CD4-positive, alpha-beta T cell treated with Interleukin-6 for 4 hours (primary cell): Measurements from ENCODE around the gene COX4I1.
"Not testable (repeated sequence)": the region's sequence is repeated elsewhere in the genome, so short reads cannot be mapped to it uniquely, and the experiment has no call there.

Experiments used
- DNase-seq: peaks from one replicate; pipeline ENCODE4 v3.0.0-alpha.2; 2020; ENCODE audit warnings: mixed read lengths

The COX4I1 gene

DNA sequence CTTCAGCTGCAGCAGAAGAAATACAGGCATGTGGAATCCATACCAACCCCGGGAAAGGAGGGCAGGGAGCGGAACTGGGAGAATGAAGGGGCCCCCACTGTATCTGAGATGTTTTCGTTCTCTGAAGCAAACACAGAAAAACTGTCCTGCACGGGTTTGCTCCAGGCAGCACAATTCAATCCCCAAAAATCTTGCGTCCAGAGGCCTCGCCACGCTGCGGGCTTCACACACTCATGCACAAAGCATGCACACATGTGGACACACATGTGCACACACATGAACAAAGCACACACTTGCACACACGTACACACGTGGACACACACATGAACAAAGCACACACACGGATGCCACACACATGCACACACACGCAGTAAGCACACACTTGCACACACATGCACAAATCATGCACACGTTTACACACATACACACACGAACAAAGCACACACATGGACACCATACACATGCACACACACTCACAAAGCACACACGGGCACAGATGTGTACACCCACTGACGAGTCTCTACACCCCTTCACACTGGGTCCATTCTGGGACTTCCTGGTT, 27.3 kb downstream of the COX4I1 start:
- no peak for DNase-seq

DNA sequence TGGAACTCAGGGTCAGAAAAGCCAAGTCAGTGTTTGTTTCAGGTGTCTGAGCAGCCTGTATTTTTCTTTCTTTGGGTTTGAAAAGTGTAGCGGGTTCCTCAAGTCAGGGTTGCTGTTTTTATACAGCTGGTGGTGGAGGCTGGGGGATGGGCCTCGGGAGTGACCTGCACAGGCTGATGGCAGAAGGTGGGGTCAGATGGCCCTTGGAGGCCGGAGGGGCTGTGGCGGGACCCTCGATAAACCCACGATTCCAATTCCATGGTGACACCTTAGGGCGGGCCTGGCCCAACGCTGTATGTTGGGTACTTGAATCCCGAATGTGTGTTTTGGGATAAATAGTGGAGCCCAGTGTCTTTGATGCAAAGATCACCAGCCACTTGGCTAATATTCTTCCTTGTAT, 28.7 kb downstream of the COX4I1 start:
- no peak for DNase-seq

DNA sequence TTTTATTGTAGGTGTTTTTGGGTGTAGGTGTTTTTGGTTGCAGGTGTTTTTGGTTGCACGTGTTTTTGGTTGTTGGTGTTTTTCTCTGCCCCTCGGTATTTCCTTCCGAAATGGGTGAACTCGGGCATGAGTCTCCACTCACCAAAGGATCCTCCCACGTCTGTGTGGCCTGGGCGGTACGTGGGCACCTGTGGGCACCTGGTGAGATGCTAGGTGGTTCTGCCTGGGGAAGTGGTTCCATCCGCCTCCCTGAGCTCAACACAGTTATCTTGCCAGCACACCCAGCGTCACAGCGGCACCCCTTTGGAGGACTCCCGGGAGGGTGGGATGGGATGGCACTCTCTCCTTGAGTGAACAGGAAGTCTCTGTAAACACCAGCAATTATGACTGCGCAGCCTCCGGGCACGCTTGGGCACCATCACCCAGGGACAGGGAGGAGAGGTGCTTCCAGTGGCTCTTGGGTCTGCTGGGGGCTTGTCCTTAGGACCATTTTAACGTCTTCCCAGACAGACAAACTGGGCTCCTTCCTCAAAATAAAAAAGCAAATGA, 29.8 kb downstream of the COX4I1 start:
- DNase-seq: peak; percentile 7

DNA sequence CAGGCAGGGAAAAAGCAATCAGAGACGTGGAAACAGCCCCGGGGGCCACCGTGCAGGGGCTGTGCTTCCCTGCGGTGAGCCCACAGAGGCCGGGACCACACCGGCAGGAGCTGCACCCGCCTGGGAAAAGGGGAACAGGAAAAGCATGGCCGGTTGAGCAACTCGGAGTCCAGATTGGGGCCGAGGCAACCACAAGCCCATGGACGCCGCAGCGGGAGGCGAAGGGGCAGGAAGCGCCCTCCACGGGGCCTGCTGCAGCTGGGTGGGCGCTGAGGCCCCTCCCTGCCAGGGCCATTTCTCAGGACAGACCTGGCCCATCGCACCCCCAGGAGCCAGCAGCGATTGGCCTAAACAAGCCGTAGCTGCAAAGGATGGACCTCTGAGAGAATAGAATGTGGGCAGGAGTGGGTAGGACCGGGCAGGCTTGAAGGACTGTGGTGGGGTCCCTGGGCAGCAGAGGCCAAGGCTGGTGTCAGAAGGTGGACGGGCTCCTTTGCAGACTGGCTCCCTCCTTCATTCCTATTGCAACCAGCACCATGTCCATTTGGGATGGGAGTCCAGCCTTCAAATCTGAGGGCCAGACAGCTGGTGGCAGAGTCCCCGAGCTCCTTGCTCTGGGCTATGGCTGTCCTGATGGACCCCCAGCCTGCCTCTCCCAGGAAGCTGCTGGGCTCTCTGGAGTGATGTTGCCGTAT, 30.4 kb downstream of the COX4I1 start:
- no peak for DNase-seq

DNA sequence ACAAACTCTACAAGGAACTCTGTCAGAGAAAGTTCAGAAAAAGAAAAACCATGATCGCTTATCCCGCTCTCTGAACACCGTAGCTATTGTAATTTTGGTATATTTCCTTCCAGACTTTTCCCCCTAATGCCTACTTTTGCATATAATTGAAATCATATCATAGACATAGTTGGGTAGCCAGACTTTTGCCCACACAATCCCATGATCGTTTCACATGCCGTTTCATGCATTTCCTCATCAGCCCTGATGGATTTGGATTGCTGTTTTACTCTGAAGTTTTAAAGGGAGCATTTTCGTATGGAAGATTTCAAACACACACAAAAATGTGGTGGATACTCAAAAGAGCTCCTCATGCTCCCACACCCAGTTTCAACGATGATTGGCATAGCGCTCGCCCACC, 31.3 kb downstream of the COX4I1 start:
- DNase-seq: no peak

DNA sequence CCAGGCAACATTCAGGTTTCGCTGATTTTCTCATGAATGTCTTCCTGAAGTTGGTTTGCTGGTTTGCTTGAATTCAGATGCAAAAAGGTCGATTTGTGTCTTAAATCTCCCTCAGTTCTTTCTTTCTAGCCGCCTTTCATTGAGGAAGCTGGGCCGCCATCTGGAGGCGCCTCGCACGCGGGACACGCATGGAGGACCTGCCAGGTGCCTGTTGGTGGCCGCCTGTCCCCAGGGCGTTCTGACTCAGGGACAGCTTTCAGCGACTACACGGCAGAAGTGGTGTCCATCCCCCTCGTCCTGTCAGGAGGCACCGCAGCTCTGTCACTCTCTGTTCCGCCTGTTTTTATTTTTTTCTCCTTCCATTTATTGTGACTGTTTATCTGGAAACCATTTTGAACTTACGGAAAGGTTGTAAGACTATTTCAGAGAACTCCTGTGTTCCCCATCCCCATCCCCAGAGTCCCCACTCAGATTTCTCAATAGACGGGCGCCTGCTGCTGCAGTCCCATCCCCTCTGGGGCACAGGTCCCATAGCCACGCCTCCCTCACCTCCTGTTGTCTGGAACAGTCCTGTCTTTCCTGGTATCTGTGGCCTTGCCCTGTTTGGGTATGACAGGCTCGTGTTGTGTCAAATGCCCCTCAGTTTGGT, 33.2 kb downstream of the COX4I1 start:
- no peak for DNase-seq

DNA sequence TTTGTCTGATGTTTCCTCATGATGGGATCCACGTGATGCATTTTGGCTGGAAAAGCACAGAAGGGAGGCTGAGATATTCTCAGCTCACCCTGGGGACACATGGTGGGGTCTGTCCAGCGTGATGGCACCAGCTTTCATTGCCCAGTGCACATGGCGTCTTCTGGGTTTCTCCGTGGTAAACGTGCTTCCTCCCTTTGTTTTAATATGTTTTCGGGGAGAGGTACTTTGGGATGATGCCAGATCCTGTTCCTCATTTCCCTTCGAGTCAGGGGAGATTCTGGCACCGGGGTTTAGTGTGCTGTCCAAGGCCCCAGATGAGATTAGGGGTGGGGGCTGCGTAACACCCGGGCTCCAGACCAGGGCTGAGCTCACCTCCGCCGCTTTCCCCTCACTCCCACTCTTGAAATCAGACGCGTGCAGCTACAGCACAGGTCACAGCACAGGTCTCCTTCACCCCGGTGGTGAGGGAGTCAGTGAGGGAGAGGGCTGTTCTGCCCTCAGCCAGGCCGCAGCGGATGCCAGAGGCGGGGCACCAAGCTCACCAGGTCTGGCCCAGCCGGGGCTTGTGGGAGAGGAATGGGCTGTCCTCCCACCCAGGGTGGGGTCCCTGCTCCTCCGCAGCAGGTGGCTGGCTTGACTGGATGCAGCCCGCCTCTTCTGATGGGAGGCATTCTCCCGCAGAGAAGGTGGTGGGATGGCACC, 33.9 kb downstream of the COX4I1 start:
- DNase-seq: no peak

DNA sequence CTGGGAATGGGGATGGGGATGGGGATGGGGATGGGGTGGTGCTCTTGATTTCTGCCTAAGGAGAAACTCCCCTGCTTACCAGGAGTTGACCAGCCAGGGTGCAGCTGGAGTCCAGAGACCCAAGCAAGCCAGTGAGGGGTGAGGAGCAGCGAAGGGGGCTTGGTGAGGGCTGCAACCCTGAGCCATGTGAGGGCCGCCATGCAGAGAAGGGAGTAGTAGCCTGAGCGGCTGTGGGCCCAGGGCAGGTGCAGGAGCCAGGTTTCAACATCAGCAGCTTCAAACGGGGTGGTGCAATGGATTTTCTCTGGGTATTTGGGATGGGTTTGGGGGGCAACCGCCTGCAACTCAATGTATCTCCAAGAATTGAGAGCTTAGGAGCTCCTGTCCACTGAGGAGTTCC, 35.2 kb downstream of the COX4I1 start:
- no peak for DNase-seq

DNA sequence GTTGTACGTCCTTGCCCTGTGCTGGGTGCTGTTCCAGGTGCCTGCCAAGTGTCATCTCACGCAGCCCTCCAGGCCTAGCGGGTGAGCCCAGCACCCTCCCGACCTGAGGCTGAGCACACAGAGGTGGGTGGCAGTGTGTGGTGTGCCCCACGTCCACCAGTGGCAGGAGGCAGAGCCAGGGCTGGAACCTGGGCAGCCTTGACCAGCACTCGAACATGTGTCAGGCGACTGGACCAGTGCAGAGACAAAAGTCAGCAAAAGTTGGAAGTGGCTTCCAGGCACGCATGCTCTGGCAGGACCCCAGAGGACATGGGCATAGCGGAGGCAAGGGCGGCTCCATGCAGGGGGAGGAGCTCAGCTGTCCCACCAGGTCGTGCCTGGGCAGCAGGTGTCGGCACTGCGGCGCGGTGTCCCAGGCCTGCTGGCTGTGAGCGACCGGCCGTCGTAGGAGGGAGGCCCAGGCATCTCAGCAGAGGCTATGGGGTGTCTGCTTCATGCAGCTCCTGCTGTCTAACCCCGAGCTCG, 35.8 kb downstream of the COX4I1 start:
- no peak for DNase-seq

DNA sequence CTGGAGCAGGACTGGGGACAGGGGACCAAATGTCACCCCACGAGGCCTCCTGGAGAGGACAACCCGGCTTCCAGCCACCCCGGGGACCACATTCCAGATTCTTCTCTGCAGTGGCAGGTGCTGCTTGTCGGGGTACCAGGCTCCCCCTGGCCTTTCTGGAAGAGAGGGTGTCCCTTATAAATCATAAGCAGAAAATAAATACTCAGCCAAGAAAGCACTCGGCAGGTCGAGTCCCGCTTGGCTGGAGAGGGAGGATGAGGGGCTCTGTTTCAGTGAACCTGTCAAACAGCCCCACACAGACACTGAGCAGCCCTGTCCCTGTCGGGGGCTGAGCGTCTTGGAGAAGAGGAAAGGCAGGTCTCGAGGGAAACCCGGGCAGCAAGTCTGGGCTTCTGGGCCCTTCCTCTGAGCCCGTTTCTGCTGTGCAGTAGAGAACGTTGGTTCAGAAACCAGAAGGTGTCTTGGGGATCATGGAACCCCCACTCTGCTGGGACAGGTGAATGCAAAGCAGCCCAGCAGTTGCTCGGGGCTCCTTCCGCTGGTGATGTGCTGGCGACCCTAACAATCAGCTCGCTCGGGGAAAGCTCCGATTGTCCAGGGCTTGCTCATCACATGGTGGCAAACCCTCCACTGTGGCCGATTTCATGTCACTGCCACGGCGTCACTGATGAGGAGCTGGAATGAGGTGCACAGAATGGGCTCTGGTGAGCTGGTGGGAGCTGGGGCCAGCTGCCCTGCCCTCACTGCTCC, 36.6 kb downstream of the COX4I1 start:
- DNase-seq: no peak

DNA sequence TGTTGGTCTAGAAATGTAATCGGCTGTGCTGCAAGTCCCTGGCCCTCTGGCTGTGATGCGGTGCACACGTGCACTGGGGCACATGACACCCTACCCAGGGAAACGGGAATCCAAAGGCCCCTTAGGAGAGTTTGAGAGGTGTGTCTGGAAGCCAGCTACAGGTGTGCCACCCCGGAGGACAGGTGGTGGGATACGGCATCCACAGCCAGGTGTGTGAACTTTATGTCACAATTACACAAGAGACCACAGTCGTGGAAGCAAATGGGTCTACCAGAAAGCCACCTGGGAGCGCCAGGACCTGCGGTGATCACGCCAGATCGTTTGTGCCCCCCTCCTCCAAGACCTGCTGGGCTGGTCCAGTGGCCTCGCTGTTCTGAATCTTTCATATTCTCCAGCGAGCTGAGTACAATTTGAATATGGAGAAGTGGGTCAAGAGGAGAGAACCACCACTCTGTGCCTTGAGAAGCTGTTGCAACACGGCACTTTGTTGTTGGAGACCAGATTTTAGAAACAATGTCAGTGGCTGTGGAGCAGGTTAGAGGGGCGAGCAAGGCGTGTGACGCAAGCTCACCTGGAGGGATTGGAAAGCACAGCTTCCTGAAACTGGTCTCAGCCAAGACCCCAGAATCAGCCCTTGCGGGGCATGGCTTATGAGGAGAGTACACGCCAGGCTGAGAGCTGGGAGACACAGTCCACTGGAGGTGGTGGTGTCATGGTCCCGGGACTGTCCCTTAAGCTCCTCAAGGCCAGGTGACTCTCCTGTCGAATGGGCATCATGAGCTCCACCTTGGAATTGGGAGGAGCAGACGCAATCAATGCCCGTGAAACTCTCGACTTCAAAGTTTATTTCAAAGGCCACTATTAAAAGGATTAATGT, 37.4 kb downstream of the COX4I1 start:
- no peak for DNase-seq

DNA sequence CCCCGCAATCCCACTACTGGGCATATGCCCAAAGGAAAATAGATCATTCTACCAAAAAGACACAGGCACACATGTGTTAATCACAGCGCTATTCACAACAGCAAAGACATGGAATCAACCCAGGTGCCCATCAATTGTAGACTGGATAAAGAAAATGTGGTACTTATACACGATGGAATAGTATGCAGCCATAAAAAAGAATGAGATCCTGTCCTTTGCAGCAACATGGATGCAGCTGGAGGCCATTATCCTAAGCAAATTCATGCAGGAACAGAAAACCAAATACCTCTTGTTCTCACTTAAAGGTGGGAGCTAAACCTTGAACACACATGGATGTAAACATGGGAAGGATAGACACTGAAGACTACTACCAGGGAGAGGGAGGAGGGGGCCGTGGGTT, 38.2 kb downstream of the COX4I1 start:
- DNase-seq: not testable (repeated sequence)

DNA sequence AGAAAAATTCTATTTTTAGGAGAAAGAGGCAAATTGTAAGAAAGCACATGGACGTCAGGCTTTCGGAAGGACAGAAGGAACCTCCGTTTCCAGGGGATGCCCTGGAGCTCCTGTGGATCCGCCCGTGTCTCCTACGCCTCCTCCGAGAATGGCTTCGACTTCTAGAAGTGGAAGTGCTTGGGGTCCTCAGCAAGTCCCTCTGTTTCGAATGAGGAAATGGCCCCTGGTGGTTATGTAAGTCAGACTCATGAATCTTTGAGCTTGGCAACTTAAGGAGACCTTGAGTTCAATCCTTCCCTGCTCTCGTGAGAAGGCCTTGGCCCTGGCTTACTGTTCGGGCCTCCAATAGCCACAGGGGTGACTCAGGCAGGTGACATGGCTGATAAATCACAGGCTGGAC, 38.9 kb downstream of the COX4I1 start:
- no peak for DNase-seq

DNA sequence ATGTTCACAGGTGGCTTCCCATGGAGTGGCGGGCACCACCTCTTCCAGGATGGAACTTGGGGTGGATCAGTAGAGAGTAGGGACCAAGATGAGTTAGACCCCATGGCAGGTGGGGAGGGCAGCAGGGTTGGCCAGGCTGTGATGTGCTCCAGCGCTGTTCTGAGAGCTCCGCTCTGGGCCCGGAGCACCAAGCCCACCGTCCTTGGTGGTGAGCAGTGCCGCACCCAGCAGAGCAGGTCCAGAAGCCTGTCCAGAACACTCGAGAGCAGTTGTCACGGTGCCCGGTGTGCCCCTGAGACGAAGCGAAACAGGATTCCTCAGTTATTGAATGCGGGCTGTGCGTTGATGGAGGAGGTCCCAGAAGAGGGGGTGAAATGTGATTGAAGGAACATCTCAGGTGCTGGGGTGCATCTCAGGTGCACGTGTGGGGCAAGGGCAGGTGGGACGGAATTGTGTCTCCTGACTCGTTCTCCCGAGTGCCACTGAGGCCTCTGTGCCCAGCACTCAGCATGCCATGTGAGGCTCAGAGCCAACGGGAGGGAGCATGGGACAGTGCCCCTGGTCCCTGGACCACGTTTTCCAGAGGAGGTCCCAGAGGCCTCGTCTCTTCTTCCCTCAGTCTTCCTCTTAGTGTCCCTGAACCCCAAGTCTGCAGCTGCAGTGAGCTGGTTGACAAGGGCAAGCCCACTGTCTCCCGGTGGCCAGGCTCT, 39.5 kb downstream of the COX4I1 start:
- no peak for DNase-seq

DNA sequence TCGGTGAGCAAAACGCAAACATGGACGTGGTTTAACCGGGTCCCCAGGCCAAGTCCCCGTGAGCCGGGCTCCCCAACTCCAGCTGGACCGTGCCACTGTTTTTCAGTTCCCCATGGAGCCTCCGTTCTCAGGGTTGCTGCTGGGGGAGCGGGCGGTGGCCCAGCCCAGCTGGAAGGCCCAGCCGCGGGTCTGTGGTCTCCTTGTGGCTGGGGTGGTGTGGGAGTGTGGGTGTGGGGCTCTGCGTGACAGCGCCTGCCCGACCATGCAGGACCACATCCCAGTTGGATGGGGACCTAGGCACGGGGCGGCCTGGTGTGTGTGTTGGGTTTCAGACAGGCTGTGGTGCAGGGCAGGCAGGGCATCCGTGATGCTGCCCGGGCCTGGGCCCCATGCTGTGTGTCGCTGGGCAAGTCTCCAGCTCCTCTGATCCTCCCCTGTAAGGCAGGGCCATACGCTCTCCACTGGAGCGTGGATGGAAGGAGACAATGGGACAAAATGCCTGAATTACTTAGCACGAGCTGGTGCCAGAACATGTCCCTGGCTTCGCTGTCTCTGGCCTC, 40.3 kb downstream of the COX4I1 start:
- no peak for DNase-seq

DNA sequence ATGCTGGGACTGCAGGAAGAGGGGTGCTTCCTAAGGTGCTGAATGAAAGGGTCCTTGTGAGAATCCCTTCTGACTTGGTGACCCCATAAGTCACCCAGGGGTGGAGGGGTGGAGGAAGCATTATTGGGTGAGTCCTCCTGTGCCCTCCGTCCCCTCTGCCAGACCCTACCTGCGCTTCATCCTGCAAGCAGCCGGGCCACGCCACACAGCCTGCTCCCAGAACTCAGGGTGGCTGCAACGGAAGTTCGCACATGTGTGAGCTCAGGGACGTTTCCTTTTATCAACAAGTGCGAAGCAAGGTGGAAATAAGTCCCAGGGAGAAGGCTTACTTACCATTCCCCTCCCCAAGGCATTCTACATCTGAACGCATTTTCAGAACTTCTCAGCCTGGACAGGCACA, 40.9 kb downstream of the COX4I1 start:
- no peak for DNase-seq

DNA sequence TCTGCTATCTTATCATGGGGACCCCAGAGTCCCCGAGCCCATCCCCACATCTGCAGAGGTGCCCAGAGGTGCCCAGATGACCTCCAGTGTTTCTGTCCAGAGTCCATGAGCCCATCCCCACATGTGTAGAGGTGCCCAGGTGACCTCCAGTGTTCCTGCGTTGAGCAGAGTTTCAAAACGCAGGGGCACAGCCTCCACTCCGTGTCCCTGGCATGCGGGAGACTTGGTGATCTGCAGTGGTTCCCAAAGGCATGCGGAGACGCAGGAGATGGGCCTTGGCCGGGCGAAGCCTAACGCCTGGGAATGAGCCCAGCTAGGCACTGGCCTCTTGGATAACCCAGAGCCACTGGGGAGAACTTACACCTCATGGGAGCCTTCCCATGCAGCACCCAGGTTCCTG, 41.3 kb downstream of the COX4I1 start:
- DNase-seq: no peak

DNA sequence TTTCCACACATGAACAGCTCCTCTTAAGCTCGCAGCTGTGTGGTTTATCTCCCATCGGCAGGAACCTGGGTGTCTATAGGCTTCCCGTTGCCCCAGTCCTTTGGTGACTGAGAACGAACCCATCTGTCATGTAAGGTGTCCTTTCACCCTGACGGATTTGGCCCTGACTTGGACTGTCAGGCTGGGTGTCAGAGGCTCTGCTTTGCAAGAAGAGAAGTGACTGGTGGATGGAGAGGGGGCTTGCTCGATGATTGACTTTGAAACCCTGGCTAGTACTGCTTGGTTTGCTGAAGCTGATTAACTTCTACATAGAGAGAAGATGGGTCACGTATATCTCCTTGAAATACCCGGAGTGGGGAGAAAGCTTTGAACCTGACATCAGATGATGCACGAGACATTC, 42.9 kb downstream of the COX4I1 start:
- DNase-seq: no peak

DNA sequence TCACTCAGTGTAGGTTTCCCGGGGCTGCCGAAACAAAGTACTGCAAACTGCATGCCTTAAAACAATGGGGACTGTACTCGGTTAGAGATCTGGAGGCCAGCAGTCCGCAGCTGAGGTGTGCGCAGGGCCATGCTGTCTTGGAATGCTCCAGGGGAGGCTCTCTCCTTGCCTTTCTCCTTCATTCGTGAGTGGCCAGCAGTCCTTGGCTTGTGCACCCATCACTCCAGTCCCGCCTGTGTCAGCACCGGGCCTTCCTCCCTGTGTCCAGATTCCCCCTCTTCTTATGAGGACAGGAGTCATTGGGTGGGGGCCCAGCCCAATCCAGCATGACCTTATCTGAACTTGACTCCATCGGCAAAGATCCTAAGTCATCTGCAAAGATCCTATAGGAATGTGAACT, 43.4 kb downstream of the COX4I1 start:
- DNase-seq: no peak

DNA sequence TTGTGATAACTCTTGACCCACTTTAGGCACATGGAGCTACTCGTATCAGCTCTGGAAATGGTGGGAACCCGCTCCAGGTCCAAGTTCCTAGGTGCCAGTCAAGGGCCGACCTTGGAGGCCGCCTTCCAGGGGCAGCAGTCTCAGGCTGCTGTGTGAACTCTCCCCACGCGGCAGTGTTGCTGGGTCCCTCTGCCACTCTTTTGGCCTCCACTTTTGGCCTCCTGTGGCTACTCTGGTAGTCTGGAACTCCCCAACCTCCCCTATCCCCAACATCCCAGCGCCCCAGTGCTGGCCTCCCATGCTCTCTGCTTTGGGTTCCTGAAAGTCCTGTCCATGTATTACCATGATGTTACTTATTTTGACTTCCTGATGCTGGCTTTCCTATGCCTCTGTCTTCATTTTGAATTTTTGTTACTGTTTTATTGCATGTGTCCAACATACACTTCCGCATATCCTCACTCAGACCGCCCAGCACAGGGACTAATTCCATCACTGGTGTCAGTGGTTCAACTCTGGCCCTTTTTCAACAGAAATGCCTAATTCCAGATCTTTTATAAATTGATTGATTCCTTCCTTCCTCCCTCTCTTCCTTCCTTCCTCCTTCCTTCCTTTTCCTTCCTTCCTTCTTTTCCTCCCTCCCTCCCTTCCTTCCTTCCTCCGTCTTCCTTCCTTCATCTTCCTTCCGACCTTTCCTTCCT, 44.1 kb downstream of the COX4I1 start:
- DNase-seq: no peak
